GM12864 (cell line): Measurements from ENCODE around the gene KCNN1.
"Not testable (repeated sequence)": the region's sequence is repeated elsewhere in the genome, so short reads cannot be mapped to it uniquely, and the experiment has no call there.

ENCODE experiments used
- DNase-seq: peaks from one replicate; pipeline ENCODE4 v3.0.0-alpha.2; 2011; ENCODE audit warnings: low read depth
- H3K4me3 ChIP-seq: 2 replicates; pipeline ENCODE4 v1.5.1; 2011; ENCODE audit warnings: mild to moderate bottlenecking, low read depth, low read length, control low read depth
- TF ChIP-seq, protein P1 (sequence below): IDR thresholded peaks from 2 replicates; pipeline ENCODE4 v1.5.1; 2011; ENCODE audit warnings: low read depth, mild to moderate bottlenecking, moderate library complexity, low read length, control low read depth, inconsistent platforms; ENCODE audit errors: missing control alignments

KCNN1 gene

DNA sequence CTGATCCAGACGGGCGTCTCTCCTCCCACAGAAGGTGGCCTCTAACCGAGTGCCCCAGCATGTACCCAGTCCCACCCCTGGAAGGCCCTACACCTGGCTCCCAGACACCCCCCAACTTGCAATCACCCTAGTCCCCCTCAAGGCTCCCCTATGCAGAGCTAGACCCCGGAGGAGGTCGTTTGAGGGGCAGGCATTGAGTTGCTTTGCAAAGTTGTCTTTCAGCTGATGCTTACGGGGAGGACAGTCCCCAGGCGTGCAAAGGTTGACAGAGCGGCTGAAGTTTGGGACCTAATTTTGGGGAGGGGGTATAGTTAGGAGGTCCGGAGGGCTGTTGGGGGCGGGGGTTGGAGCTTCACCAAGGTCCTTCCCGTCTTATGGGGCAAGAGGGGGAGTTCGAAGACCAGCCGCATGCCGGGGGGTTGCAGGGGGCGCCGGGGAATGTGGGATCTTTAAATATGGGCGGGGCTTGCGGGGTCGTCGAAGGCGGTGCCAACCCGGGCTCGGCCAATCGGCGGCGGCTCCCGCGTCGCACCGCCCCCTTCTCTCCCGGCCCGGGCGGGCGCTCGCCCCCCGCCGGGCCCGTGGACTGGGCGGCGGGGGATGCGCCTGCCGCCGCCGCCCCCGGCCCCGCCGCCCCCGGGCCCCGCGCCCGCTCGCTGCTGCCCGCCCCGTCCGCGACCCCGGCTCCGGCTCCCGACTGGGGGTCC is at the start of gene KCNN1:
TSS of gene KCNN1 (plus strand) at position 558 of the 707 bp plus-strand sequence. CDS start 6,782 bp downstream, outside the sequence.
- TF ChIP-seq, protein P1, sequence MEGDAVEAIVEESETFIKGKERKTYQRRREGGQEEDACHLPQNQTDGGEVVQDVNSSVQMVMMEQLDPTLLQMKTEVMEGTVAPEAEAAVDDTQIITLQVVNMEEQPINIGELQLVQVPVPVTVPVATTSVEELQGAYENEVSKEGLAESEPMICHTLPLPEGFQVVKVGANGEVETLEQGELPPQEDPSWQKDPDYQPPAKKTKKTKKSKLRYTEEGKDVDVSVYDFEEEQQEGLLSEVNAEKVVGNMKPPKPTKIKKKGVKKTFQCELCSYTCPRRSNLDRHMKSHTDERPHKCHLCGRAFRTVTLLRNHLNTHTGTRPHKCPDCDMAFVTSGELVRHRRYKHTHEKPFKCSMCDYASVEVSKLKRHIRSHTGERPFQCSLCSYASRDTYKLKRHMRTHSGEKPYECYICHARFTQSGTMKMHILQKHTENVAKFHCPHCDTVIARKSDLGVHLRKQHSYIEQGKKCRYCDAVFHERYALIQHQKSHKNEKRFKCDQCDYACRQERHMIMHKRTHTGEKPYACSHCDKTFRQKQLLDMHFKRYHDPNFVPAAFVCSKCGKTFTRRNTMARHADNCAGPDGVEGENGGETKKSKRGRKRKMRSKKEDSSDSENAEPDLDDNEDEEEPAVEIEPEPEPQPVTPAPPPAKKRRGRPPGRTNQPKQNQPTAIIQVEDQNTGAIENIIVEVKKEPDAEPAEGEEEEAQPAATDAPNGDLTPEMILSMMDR, result no peak
- no peak for DNase-seq
- H3K4me3 ChIP-seq, result no peak within 1 kb of the TSS

DNA sequence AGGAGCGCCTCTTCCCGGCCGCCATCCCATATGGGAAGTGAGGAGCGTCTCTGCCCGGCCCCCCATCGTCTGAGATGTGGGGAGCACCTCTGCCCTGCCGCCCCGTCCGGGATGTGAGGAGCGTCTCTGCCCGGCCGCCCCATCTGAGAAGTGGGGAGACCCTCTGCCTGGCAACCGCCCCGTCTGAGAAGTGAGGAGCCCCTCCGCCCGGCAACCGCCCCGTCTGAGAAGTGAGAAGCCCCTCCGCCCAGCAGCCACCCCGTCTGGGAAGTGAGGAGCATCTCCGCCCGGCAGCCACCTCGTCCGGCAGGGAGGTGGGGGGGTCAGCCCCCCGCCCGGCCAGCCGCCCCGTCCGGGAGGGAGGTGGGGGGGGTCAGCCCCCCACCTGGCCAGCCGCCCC is 48.8 kb upstream of the KCNN1 start:
- not testable (repeated sequence) for H3K4me3 ChIP-seq, DNase-seq

DNA sequence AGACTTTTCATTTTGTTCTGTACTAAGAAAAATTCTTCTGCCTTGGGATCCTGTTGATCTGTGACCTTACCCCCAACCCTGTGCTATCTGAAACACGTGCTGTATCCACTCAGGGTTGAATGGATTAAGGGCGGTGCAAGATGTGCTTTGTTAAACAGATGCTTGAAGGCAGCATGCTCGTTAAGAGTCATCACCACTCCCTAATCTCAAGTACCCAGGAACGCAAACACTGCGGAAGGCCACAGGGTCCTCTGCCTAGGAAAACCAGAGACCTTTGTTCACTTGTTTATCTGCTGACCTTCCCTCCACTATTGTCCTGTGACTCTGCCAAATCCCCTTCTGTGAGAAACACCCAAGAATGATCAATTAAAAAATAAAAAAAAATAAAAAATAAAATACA is 47.8 kb upstream of the KCNN1 start:
- DNase-seq, H3K4me3 ChIP-seq: not testable (repeated sequence)

DNA sequence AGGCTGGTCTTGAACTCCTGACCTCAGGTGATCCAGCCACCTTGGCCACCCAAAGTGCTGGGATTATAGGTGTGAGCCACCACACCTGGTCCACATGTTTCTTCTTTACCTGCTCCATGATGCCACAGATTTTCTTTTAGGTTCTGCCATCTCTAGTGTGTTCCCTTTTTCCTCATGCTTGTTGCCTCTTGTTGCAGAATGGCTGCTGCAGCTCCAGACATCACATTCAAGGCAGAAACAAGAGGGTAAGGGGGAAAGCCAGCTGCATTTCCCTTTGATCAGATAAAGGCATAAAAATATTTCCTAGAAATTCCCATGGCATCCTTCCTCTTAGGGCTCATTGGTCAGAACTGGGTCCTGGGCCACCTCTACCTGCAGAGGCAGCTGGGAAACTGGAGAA is 46.4 kb upstream of the KCNN1 start:
- H3K4me3 ChIP-seq, result no peak overlapping the region
- DNase-seq, result no peak
- TF ChIP-seq, protein P1, result no peak

DNA sequence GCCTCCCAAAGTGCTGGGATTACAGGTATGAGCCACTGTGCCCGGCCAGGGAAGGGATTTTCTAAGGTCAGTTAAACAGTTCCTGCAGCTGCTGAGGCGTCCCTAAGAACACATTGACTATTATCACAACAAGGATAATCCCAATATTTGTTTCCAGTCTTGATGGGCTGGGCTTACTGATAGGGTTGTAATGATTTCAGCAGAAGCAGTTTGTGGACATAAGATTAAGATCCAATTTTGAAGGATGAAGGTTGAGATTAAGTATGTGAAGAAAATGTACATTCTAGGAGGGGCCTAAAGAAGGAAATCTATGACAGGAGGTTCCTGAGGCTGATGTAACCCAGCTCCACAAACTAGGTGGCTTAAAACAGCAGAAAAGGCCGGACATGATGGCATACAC is 44.8 kb upstream of the KCNN1 start:
- TF ChIP-seq, protein P1, result no peak
- H3K4me3 ChIP-seq, result no peak overlapping the region
- no peak for DNase-seq

DNA sequence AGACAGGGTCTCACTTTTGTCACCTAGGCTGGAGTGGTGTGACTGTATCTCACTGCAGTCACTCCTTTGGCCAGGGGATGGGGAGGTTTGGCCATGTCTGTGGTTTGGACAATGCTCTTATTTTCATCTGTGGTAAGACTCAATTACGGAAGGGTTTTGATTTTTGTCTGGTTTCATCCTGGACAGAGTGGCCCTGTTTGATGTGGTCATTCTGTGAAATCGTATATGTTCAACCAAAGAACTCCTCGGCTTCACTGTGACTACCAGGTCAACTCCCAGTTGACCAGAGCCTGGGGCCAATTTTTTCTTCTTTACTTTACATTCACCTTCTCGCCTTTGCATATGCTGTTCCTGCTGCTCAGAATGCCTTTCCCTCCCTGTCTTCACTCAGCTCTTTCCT is 40.9 kb upstream of the KCNN1 start:
- TF ChIP-seq, protein P1, result no peak
- DNase-seq, result no peak
- no peak overlapping the region for H3K4me3 ChIP-seq

DNA sequence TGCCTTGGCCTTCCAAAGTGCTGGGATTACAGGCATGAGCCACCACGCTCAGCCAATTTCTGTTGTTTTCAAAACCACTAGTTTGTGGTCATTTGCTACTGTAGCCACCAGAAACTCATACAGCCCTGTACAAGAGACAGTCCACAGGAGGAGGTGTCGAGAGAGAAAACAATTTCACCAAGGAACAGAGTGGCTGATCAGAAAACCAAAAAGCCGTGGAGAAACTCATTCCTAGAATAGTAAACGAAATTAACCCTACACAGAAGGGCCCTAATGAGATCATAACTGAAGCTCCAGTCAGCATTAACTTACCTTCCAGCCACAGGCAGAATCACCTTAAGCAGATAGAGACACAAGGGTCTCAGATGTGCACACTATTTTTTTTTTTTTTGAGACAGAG is 37.9 kb upstream of the KCNN1 start:
- TF ChIP-seq, protein P1, result no peak
- no peak overlapping the region for H3K4me3 ChIP-seq
- DNase-seq, result peak; percentile 56

DNA sequence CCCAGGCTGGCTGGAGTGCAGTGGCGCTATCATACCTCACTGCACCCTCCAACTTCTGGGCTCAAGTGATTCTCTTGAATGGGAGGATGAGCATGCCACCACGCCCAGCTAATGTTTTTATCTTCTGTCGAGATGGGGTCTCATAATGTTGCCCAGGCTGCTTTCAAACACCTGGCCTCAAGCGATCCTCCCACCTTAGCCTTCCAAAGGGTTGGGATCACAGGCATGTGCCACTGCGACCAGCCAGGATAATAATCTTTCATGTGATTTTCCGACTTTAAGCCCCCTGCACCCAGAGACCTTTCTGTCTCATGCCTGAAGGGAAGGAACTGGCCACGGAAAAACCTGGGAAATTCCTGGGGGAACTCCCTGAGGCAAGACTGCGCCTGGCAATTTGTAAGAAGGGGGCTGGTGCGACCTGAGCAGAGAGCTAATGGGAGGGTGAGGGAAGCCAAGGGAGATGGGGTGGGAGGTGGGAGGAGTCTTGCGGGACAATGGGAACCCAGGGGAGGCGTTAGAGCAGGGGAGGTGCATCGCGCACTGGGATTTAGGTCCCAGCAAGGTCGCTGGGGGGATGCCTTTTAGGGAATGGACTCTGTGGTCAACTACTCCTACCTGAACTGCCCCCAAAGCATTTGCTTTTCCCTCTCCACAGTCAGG is 35.2 kb upstream of the KCNN1 start:
- DNase-seq, result no peak
- TF ChIP-seq, protein P1, result no peak
- peak overlapping the region; percentile 87; the same call in 1 of the 2 replicates for H3K4me3 ChIP-seq
